A549 (cell line): Measurements from ENCODE around the gene DIP2C. TPM values are rescaled to one million over a fixed set of nuclear protein-coding genes. Genes with fewer than 3 reads are reported as not detected.

ENCODE experiments used
- ATAC-seq, 2 experiments: fragments of 200-7000 bp in 1 of 2; fragments of >200 bp in 1 of 2; cut with Nextera tagmentation in 1 of 2; cut with Tn5 transposase in 1 of 2; 3 replicates each; pipeline versions ENCODE4 v1.8.0 to v1.9.1; 2018 to 2020; ENCODE audit warnings: mild to moderate bottlenecking in 1 of 2, moderate library complexity in 1 of 2
- CTCF ChIA-PET: fragments of 300-600 bp; sonication (Branson Sonifier 250); formaldehyde crosslinking; extraction: SDS; loops from one replicate; lab custom pipeline; 2021; ENCODE audit warnings: antibody characterized with exemption, inconsistent platforms; lab: Yijun Ruan, JAX
- POLR2A ChIA-PET: fragments of 350-600 bp; formaldehyde crosslinking; extraction: SDS; loops from one replicate; lab custom pipeline; 2021; ENCODE audit warnings: antibody characterized with exemption, inconsistent platforms; lab: Yijun Ruan, JAX
- DNase-seq, 2 experiments: peaks; one replicate each; pipeline versions ENCODE4 v3.0.0 to v3.0.0-alpha.2; 2011 to 2016; ENCODE audit warnings: low read depth in 1 of 2, low spot score in 1 of 2
- FAIRE-seq: peaks from 2 replicates; lab custom pipeline; 2011; peaks lifted over from hg19 to GRCh38; lab: Jason Lieb, UNC
- H3K27ac ChIP-seq, 2 experiments: fragments of >200 bp; sonication (Bioruptor Twin); formaldehyde crosslinking; 3 replicates each; pipeline ENCODE4 v1.5.1; 2016 to 2017
- H3K4me1 ChIP-seq: fragments of >200 bp; sonication (Bioruptor Twin); formaldehyde crosslinking; 3 replicates; pipeline ENCODE4 v1.6.1; 2016
- H3K4me2 ChIP-seq: fragments of >200 bp; sonication (Bioruptor Twin); formaldehyde crosslinking; 3 replicates; pipeline ENCODE4 v1.6.1; 2016
- H3K4me3 ChIP-seq: fragments of >200 bp; sonication (Bioruptor Twin); formaldehyde crosslinking; 3 replicates; pipeline ENCODE4 v1.5.1; 2016
- H3K9me3 ChIP-seq: fragments of >200 bp; sonication (Bioruptor Twin); formaldehyde crosslinking; 3 replicates; pipeline ENCODE4 v1.6.1; 2016
- ATOH8 ChIP-seq: fragments of 250-450 bp; sonication (Bioruptor Pico); IDR thresholded peaks from 2 replicates; pipeline ENCODE4 v1.5.0; 2020; ENCODE audit warnings: low read depth, mild to moderate bottlenecking, moderate library complexity
- BHLHE40 ChIP-seq: IDR thresholded peaks from 2 replicates; pipeline ENCODE4 v1.6.1; 2012; ENCODE audit warnings: low read depth, low read length, inconsistent platforms
- CEBPB ChIP-seq, 2 experiments: fragments of >200 bp in 1 of 2; sonication (Bioruptor Twin) in 1 of 2; formaldehyde crosslinking in 1 of 2; IDR thresholded peaks; 2 replicates each; pipeline ENCODE4 v1.6.1; 2012 to 2016
- CHD2 ChIP-seq: fragments of 150-350 bp; IDR thresholded peaks from 2 replicates; pipeline ENCODE4 v1.6.1; 2014; ENCODE audit warnings: low read length; ENCODE audit not compliant: partially characterized antibody
- CHD4 ChIP-seq: fragments of 200-600 bp; sonication (generic); IDR thresholded peaks from 2 replicates; pipeline ENCODE4 v1.6.1; 2016; ENCODE audit warnings: antibody characterized with exemption, mild to moderate bottlenecking, borderline replicate concordance
- EP300 ChIP-seq, 2 experiments: fragments of >200 bp; sonication (Bioruptor Twin); formaldehyde crosslinking; IDR thresholded peaks; 2 replicates in 1 of 2; 3 replicates in 1 of 2; pipeline ENCODE4 v1.6.1; 2016 to 2017
- ESRRA ChIP-seq: fragments of 150-350 bp; IDR thresholded peaks from 2 replicates; pipeline ENCODE4 v1.6.1; 2014; ENCODE audit warnings: mild to moderate bottlenecking, low read length, borderline replicate concordance
- GATA3 ChIP-seq: IDR thresholded peaks from 2 replicates; pipeline ENCODE4 v1.6.1; 2012; ENCODE audit warnings: borderline replicate concordance
- HDAC2 ChIP-seq: fragments of 200-600 bp; sonication (generic); IDR thresholded peaks from 2 replicates; pipeline ENCODE4 v1.6.1; 2016
- KDM5A ChIP-seq: fragments of 200-600 bp; sonication (generic); IDR thresholded peaks from 2 replicates; pipeline ENCODE4 v1.6.1; 2016; ENCODE audit warnings: antibody characterized with exemption, mild to moderate bottlenecking
- NFE2L2 ChIP-seq: fragments of 150-350 bp; conservative IDR thresholded peaks from 2 replicates; pipeline ENCODE4 v1.6.1; 2014; ENCODE audit warnings: low read length
- NR3C1 ChIP-seq: fragments of >200 bp; sonication (Bioruptor Twin); formaldehyde crosslinking; IDR thresholded peaks from 3 replicates; pipeline ENCODE4 v1.6.1; 2017
- PHF8 ChIP-seq: fragments of 200-600 bp; sonication (generic); IDR thresholded peaks from 2 replicates; pipeline ENCODE4 v1.6.1; 2016; ENCODE audit warnings: low read depth, mild to moderate bottlenecking, antibody characterized with exemption, moderate library complexity, borderline replicate concordance
- POLR2AphosphoS2 ChIP-seq: conservative IDR thresholded peaks from 2 replicates; pipeline ENCODE4 v1.6.1; 2012; ENCODE audit warnings: low read length, improper control_type of control experiment, inconsistent platforms
- RAD21 ChIP-seq, 2 experiments: fragments of >200 bp in 1 of 2; sonication (Bioruptor Twin) in 1 of 2; formaldehyde crosslinking in 1 of 2; IDR thresholded peaks in 1 of 2; conservative IDR thresholded peaks in 1 of 2; 2 replicates in 1 of 2; 3 replicates in 1 of 2; pipeline ENCODE4 v1.6.1; 2012 to 2018; ENCODE audit warnings: inconsistent platforms in 1 of 2
- RCOR1 ChIP-seq: fragments of 150-350 bp; IDR thresholded peaks from 2 replicates; pipeline ENCODE4 v1.6.1; 2014; ENCODE audit warnings: antibody characterized with exemption, low read length, low read depth
- RFX5 ChIP-seq: fragments of 450-650 bp; IDR thresholded peaks from 2 replicates; pipeline ENCODE4 v1.7.1; 2014; ENCODE audit warnings: antibody characterized with exemption, mild to moderate bottlenecking, moderate library complexity
- RNF2 ChIP-seq: fragments of 200-600 bp; sonication (generic); IDR thresholded peaks from 2 replicates; pipeline ENCODE4 v1.6.1; 2016; ENCODE audit warnings: low read depth, mild to moderate bottlenecking, antibody characterized with exemption, moderate library complexity, borderline replicate concordance
- TFCP2L1 ChIP-seq: fragments of 250-450 bp; sonication (Bioruptor Pico); IDR thresholded peaks from 2 replicates; pipeline ENCODE4 v1.5.0; 2021; ENCODE audit warnings: mild to moderate bottlenecking
- ZFP36 ChIP-seq: fragments of 450-650 bp; IDR thresholded peaks from 2 replicates; pipeline ENCODE4 v1.6.1; 2014; ENCODE audit warnings: borderline replicate concordance; ENCODE audit not compliant: partially characterized antibody
- ZNF302 ChIP-seq: fragments of 250-450 bp; sonication (Bioruptor Pico); IDR thresholded peaks from 2 replicates; pipeline ENCODE4 v1.9.0; 2021; ENCODE audit warnings: inconsistent platforms, mild to moderate bottlenecking, moderate library complexity
- WGBS: methylation state at CpG from one replicate; pipeline ENCODE4 v1.1.6; 2017; ENCODE audit errors: missing lambda C conversion rate; 5-methylcytosine and 5-hydroxymethylcytosine counted together
- polyA plus RNA-seq, 4 experiments: library from polyadenylated mRNA; depleted of rRNA in 3 of 4; stranded (reverse); fragments of >200 nt; fragmentation: RNase III in 1 of 4; extraction: RNeasy Plus Mini Kit Qiagen cat#74134 plus additional on column Dnase treatment in 1 of 4; gene quantifications; 2 replicates in 3 of 4; 3 replicates in 1 of 4; pipeline ENCODE4 v1.2.3, GENCODE V29; 2011 to 2017
- TF ChIP-seq, protein P1 (sequence below): fragments of >200 bp; sonication (Bioruptor Twin); formaldehyde crosslinking; IDR thresholded peaks from 3 replicates; pipeline ENCODE4 v1.5.1; 2016
- TF ChIP-seq, protein P2 (sequence below): fragments of >200 bp; sonication (Bioruptor Twin); formaldehyde crosslinking; IDR thresholded peaks from 3 replicates; pipeline ENCODE4 v1.6.1; 2016

DIP2C gene
- polyA plus RNA-seq, 2 of the 4 experiments (the other 2 are of a cell fraction), result 3.7 to 5.0 TPM

GRCh38 chr10:359093-359492, 330.4 kb downstream of the DIP2C start:
- TF ChIP-seq KDM5A (no peak), GATA3 (no peak), HDAC2 (no peak), BHLHE40 (no peak), ZFP36 (no peak), RAD21 (conservative IDR thresholded peaks at IDR 0.05 in 1 of 2, IDR thresholded peaks at IDR 0.05 in 1 of 2) (no peak), CEBPB (IDR thresholded peaks at IDR 0.05) (no peak), CHD2 (no peak), NFE2L2 (no peak), EP300 (IDR thresholded peaks at IDR 0.05) (no peak), TFCP2L1 (CRISPR knock-in tag) (no peak), PHF8 (no peak), RFX5 (no peak), ESRRA (no peak), POLR2AphosphoS2 (no peak), ZNF302 (CRISPR knock-in tag) (no peak), CHD4 (no peak)
- TF ChIP-seq, protein P1, sequence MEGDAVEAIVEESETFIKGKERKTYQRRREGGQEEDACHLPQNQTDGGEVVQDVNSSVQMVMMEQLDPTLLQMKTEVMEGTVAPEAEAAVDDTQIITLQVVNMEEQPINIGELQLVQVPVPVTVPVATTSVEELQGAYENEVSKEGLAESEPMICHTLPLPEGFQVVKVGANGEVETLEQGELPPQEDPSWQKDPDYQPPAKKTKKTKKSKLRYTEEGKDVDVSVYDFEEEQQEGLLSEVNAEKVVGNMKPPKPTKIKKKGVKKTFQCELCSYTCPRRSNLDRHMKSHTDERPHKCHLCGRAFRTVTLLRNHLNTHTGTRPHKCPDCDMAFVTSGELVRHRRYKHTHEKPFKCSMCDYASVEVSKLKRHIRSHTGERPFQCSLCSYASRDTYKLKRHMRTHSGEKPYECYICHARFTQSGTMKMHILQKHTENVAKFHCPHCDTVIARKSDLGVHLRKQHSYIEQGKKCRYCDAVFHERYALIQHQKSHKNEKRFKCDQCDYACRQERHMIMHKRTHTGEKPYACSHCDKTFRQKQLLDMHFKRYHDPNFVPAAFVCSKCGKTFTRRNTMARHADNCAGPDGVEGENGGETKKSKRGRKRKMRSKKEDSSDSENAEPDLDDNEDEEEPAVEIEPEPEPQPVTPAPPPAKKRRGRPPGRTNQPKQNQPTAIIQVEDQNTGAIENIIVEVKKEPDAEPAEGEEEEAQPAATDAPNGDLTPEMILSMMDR, result no peak
- TF ChIP-seq, protein P2, sequence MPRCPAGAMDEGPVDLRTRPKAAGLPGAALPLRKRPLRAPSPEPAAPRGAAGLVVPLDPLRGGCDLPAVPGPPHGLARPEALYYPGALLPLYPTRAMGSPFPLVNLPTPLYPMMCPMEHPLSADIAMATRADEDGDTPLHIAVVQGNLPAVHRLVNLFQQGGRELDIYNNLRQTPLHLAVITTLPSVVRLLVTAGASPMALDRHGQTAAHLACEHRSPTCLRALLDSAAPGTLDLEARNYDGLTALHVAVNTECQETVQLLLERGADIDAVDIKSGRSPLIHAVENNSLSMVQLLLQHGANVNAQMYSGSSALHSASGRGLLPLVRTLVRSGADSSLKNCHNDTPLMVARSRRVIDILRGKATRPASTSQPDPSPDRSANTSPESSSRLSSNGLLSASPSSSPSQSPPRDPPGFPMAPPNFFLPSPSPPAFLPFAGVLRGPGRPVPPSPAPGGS, result no peak
- H3K27ac ChIP-seq, result no peak overlapping the region
- no peaks in the 10 kb centered on the region for H3K9me3 ChIP-seq
- H3K4me2 ChIP-seq, result no peak overlapping the region
- ATAC-seq (no peak), DNase-seq (no peak), FAIRE-seq (no peak)
- H3K4me1 ChIP-seq, result no peaks in the 10 kb centered on the region
- WGBS, result 93% methylated on average over 18 of the region's 18 CpGs
- ChIA-PET POLR2A (no interaction called here), CTCF (no interaction called here)
- H3K4me3 ChIP-seq, result no peak overlapping the region

- Histone ChIP-seq H3K4me2 (no peak overlapping the region), H3K9me3 (no peaks in the 10 kb centered on the region), H3K27ac (no peak overlapping the region), H3K4me1 (no peaks in the 10 kb centered on the region), H3K4me3 (no peak overlapping the region)
- DNase-seq (no peak), ATAC-seq (no peak), FAIRE-seq (no peak)
- POLR2A ChIA-PET, result no interaction called here
- WGBS, result 90% methylated on average over 38 of the region's 40 CpGs
- CTCF ChIA-PET, result no interaction called here
- TF ChIP-seq RCOR1 (no peak), NR3C1 (no peak), TFCP2L1 (CRISPR knock-in tag) (no peak), ATOH8 (CRISPR knock-in tag) (no peak), RNF2 (no peak), ZFP36 (no peak), ESRRA (no peak)
- TF ChIP-seq, all 56 proteins: peak for 0
These were observed 332.1 kb downstream of the DIP2C start for GRCh38 chr10:357201-357950.
